Liver (tissue), 9 donors: ENCODE data around the gene GMDS. TPM values are rescaled to one million over a fixed set of nuclear protein-coding genes. Genes with fewer than 3 reads are reported as not detected.

ENCODE experiments used
- DNase-seq: peaks from one replicate; pipeline ENCODE4 v3.0.0-alpha.2; 2017; ENCODE audit warnings: low spot score
- H3K27ac ChIP-seq, 2 donors: one replicate each; pipeline ENCODE4 v1.7.0; 2013; ENCODE audit warnings: inconsistent platforms in 2 of 2, low read length in 2 of 2, control low read depth in 1 of 2, low read depth in 1 of 2, mild to moderate bottlenecking in 1 of 2
- H3K27me3 ChIP-seq, 4 donors: one replicate each; pipeline versions ENCODE4 v1.6.1 to v1.7.0; 2013; ENCODE audit warnings: low read length in 3 of 4, inconsistent platforms in 1 of 4, mild to moderate bottlenecking in 1 of 4, moderate library complexity in 1 of 4; ENCODE audit not compliant: control insufficient read depth in 4 of 4, insufficient read depth in 4 of 4
- H3K36me3 ChIP-seq, 4 donors: one replicate each; pipeline versions ENCODE4 v1.6.1 to v1.7.0; 2013; ENCODE audit warnings: low read length in 3 of 4, mild to moderate bottlenecking in 3 of 4, low read depth in 1 of 4, moderate library complexity in 1 of 4; ENCODE audit not compliant: control insufficient read depth in 4 of 4, insufficient read depth in 3 of 4
- H3K4me1 ChIP-seq, 4 donors: one replicate each; pipeline versions ENCODE4 v1.6.1 to v1.7.0; 2013; ENCODE audit warnings: low read length in 3 of 4, mild to moderate bottlenecking in 3 of 4, moderate library complexity in 1 of 4; ENCODE audit not compliant: control insufficient read depth in 4 of 4, insufficient read depth in 4 of 4
- H3K4me3 ChIP-seq, 3 donors: one replicate each; pipeline versions ENCODE4 v1.6.1 to v1.7.0; 2013; ENCODE audit warnings: low read length in 3 of 3, control low read depth in 1 of 3, low read depth in 1 of 3, mild to moderate bottlenecking in 1 of 3
- H3K9ac ChIP-seq, 2 donors: one replicate each; pipeline ENCODE4 v1.7.0; 2013; ENCODE audit warnings: low read length in 2 of 2, mild to moderate bottlenecking in 2 of 2, moderate library complexity in 2 of 2, control low read depth in 1 of 2, low read depth in 1 of 2
- H3K9me3 ChIP-seq, 4 donors: one replicate each; pipeline versions ENCODE4 v1.6.1 to v1.7.0; 2013; ENCODE audit warnings: low read length in 3 of 4; ENCODE audit not compliant: control insufficient read depth in 4 of 4
- EGR1 ChIP-seq, 2 donors: IDR thresholded peaks; 2 replicates each; pipeline ENCODE4 v1.6.1; 2016 to 2018; ENCODE audit warnings: antibody characterized with exemption in 2 of 2, low read depth in 2 of 2
- FOXA1 ChIP-seq: IDR thresholded peaks from 2 replicates; pipeline ENCODE4 v1.6.1; 2016; ENCODE audit warnings: antibody characterized with exemption
- FOXA2 ChIP-seq: IDR thresholded peaks from 2 replicates; pipeline ENCODE4 v1.6.1; 2016; ENCODE audit warnings: antibody characterized with exemption
- GABPA ChIP-seq, 2 donors: IDR thresholded peaks in 1 of 2; conservative IDR thresholded peaks in 1 of 2; 2 replicates each; pipeline ENCODE4 v1.6.1; 2016; ENCODE audit warnings: antibody characterized with exemption in 2 of 2, mild to moderate bottlenecking in 1 of 2, moderate library complexity in 1 of 2
- HNF4A ChIP-seq, 2 donors: conservative IDR thresholded peaks; 2 replicates each; pipeline ENCODE4 v1.6.1; 2016; ENCODE audit warnings: antibody characterized with exemption in 2 of 2, mild to moderate bottlenecking in 2 of 2
- HNF4G ChIP-seq: IDR thresholded peaks from 2 replicates; pipeline ENCODE4 v1.6.1; 2016; ENCODE audit warnings: antibody characterized with exemption
- JUND ChIP-seq, 2 donors: IDR thresholded peaks; 2 replicates each; pipeline ENCODE4 v1.6.1; 2016; ENCODE audit warnings: antibody characterized with exemption in 2 of 2
- NR2F2 ChIP-seq: IDR thresholded peaks from 2 replicates; pipeline ENCODE4 v1.6.1; 2016; ENCODE audit warnings: antibody characterized with exemption
- RAD21 ChIP-seq, 2 donors: IDR thresholded peaks; 2 replicates each; pipeline ENCODE4 v1.6.1; 2016; ENCODE audit warnings: antibody characterized with exemption in 2 of 2, mild to moderate bottlenecking in 2 of 2
- RXRA ChIP-seq, 2 donors: IDR thresholded peaks; 2 replicates each; pipeline ENCODE4 v1.6.1; 2017 to 2018; ENCODE audit warnings: antibody characterized with exemption in 2 of 2, mild to moderate bottlenecking in 1 of 2
- SP1 ChIP-seq: IDR thresholded peaks from 2 replicates; pipeline ENCODE4 v1.6.1; 2018; ENCODE audit warnings: antibody characterized with exemption, mild to moderate bottlenecking
- TAF1 ChIP-seq: conservative IDR thresholded peaks from 2 replicates; pipeline ENCODE4 v1.6.1; 2016; ENCODE audit warnings: antibody characterized with exemption, mild to moderate bottlenecking
- YY1 ChIP-seq: IDR thresholded peaks from 2 replicates; pipeline ENCODE4 v1.6.1; 2016; ENCODE audit warnings: antibody characterized with exemption, mild to moderate bottlenecking
- WGBS: extraction: QIAGEN DNeasy Blood & Tissue Kit; methylation state at CpG from one replicate; pipeline ENCODE4 v1.1.7; 2013; 5-methylcytosine and 5-hydroxymethylcytosine counted together
- polyA plus RNA-seq, 2 donors: library from polyadenylated mRNA; stranded (reverse) in 1 of 2; unstranded in 1 of 2; fragments of 200-250 nt in 1 of 2; fragments of >200 nt in 1 of 2; fragmentation: Nextera tagmentation in 1 of 2; extraction: Ambion mirVana in 1 of 2; gene quantifications; one replicate each; pipeline versions ENCODE4 v1.2.1 to v1.2.3, GENCODE V29; 2013 to 2015
- total RNA-seq, 2 donors: library from RNA; depleted of rRNA; stranded (reverse); fragments of >200 nt; gene quantifications; one replicate each; pipeline ENCODE4 v1.2.3, GENCODE V29; 2014
- TF ChIP-seq, protein P1 (sequence below): IDR thresholded peaks from 2 replicates; pipeline ENCODE4 v1.6.1; 2016; ENCODE audit warnings: antibody characterized with exemption
- TF ChIP-seq, protein P2 (sequence below): IDR thresholded peaks from 2 replicates; pipeline ENCODE4 v1.6.1; 2016; ENCODE audit warnings: antibody characterized with exemption
- TF ChIP-seq, protein P3 (sequence below): fragments of 150-350 bp; IDR thresholded peaks from 2 replicates; pipeline ENCODE4 v1.5.1; 2017; ENCODE audit warnings: improper control_type of control experiment, low read depth, low read length; ENCODE audit not compliant: missing input control
- TF ChIP-seq, protein P4 (sequence below): IDR thresholded peaks from 2 replicates; pipeline ENCODE4 v1.6.1; 2016; ENCODE audit warnings: antibody characterized with exemption
- TF ChIP-seq, protein P5 (sequence below): IDR thresholded peaks from 2 replicates; pipeline ENCODE4 v1.6.1; 2016; ENCODE audit warnings: antibody characterized with exemption, mild to moderate bottlenecking
- donor health status: healthy.
- donor health status: healthy.
- donor health status: healthy.
- donor health status: healthy.
- donor health status: healthy.

Gene GMDS
- total and polyA plus RNA-seq, 4 donors: 3.5 to 15.6 (median 13.0) TPM

DNA sequence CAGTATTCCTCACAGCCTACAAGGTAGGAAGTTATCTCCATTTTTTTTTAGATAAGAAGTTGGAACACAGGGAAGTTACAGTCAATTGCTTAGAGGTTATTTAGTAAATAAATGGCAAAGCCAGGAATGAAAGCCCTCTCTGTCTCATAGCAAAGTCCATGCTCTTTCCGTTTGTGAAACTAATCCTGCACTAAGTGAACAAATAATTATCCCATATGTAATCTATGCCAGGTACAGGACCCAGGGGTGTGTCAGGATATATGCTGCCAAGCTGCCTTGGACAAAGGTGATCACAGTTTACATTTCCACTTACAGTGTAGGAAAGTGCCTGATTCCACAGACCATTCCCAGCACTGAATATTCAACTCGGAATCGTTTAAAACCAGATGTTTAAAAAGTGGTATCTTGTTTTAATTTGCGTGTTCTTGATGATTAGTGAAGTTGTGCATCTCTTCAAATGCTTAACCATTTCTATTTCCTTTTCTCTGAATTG is 13.6 kb upstream of the GMDS start:
- peak; percentile 93 to 95 for TF ChIP-seq HNF4A (conservative IDR thresholded peaks at IDR 0.05)
- TF ChIP-seq, protein P1, sequence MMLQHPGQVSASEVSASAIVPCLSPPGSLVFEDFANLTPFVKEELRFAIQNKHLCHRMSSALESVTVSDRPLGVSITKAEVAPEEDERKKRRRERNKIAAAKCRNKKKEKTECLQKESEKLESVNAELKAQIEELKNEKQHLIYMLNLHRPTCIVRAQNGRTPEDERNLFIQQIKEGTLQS: no peak
- no peak for TF ChIP-seq TAF1
- TF ChIP-seq, protein P2, sequence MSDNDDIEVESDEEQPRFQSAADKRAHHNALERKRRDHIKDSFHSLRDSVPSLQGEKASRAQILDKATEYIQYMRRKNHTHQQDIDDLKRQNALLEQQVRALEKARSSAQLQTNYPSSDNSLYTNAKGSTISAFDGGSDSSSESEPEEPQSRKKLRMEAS: peak; percentile 98
- peak; percentile 77 to 87 for TF ChIP-seq RXRA (IDR thresholded peaks at IDR 0.05)
- TF ChIP-seq GABPA (IDR thresholded peaks at IDR 0.05 in 1 of 2, conservative IDR thresholded peaks at IDR 0.05 in 1 of 2): peak in 1 of 2 donors; percentile 19
- TF ChIP-seq FOXA2: peak; percentile 78
- peak; percentile 67 for TF ChIP-seq YY1
- TF ChIP-seq, protein P3, sequence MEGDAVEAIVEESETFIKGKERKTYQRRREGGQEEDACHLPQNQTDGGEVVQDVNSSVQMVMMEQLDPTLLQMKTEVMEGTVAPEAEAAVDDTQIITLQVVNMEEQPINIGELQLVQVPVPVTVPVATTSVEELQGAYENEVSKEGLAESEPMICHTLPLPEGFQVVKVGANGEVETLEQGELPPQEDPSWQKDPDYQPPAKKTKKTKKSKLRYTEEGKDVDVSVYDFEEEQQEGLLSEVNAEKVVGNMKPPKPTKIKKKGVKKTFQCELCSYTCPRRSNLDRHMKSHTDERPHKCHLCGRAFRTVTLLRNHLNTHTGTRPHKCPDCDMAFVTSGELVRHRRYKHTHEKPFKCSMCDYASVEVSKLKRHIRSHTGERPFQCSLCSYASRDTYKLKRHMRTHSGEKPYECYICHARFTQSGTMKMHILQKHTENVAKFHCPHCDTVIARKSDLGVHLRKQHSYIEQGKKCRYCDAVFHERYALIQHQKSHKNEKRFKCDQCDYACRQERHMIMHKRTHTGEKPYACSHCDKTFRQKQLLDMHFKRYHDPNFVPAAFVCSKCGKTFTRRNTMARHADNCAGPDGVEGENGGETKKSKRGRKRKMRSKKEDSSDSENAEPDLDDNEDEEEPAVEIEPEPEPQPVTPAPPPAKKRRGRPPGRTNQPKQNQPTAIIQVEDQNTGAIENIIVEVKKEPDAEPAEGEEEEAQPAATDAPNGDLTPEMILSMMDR: no peak
- TF ChIP-seq, protein P4, sequence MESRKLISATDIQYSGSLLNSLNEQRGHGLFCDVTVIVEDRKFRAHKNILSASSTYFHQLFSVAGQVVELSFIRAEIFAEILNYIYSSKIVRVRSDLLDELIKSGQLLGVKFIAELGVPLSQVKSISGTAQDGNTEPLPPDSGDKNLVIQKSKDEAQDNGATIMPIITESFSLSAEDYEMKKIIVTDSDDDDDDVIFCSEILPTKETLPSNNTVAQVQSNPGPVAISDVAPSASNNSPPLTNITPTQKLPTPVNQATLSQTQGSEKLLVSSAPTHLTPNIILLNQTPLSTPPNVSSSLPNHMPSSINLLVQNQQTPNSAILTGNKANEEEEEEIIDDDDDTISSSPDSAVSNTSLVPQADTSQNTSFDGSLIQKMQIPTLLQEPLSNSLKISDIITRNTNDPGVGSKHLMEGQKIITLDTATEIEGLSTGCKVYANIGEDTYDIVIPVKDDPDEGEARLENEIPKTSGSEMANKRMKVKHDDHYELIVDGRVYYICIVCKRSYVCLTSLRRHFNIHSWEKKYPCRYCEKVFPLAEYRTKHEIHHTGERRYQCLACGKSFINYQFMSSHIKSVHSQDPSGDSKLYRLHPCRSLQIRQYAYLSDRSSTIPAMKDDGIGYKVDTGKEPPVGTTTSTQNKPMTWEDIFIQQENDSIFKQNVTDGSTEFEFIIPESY: peak; percentile 51
- peak; percentile 87 for TF ChIP-seq SP1
- peak; percentile 45 to 73 for TF ChIP-seq JUND (IDR thresholded peaks at IDR 0.05)
- peak; percentile 86 for TF ChIP-seq HNF4G
- TF ChIP-seq RAD21 (IDR thresholded peaks at IDR 0.05): peak; percentile 27 to 40
- peak in 1 of 2 donors; percentile 91 for TF ChIP-seq EGR1 (IDR thresholded peaks at IDR 0.05; ENCODE audit: low read depth in 2 of 2)
- TF ChIP-seq FOXA1: peak; percentile 34
- no peak for TF ChIP-seq NR2F2
- TF ChIP-seq, protein P5, sequence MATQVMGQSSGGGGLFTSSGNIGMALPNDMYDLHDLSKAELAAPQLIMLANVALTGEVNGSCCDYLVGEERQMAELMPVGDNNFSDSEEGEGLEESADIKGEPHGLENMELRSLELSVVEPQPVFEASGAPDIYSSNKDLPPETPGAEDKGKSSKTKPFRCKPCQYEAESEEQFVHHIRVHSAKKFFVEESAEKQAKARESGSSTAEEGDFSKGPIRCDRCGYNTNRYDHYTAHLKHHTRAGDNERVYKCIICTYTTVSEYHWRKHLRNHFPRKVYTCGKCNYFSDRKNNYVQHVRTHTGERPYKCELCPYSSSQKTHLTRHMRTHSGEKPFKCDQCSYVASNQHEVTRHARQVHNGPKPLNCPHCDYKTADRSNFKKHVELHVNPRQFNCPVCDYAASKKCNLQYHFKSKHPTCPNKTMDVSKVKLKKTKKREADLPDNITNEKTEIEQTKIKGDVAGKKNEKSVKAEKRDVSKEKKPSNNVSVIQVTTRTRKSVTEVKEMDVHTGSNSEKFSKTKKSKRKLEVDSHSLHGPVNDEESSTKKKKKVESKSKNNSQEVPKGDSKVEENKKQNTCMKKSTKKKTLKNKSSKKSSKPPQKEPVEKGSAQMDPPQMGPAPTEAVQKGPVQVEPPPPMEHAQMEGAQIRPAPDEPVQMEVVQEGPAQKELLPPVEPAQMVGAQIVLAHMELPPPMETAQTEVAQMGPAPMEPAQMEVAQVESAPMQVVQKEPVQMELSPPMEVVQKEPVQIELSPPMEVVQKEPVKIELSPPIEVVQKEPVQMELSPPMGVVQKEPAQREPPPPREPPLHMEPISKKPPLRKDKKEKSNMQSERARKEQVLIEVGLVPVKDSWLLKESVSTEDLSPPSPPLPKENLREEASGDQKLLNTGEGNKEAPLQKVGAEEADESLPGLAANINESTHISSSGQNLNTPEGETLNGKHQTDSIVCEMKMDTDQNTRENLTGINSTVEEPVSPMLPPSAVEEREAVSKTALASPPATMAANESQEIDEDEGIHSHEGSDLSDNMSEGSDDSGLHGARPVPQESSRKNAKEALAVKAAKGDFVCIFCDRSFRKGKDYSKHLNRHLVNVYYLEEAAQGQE: peak; percentile 45
- H3K36me3 ChIP-seq: peaks cover 2 to 12% (median 7%) of the 10 kb centered on the region in 4 donors
- no peaks in the 10 kb centered on the region for H3K27me3 ChIP-seq
- H3K27ac ChIP-seq: peak overlapping the region; percentile 25 to 72
- WGBS: 30% methylated on average over 4 of the region's 4 CpGs
- no peak overlapping the region for H3K4me3 ChIP-seq
- no peaks in the 10 kb centered on the region for H3K9me3 ChIP-seq
- H3K4me1 ChIP-seq: peaks cover 2 to 13% (median 9%) of the 10 kb centered on the region in 4 donors
- DNase-seq: no peak
- no peak overlapping the region for H3K9ac ChIP-seq
